NCI-H187 treated with DMSO at 0.1 percent for 48 hours (cell line): ENCODE measurements around the gene GUCD1.

Experiments
- DNase-seq: peaks from one replicate; lab custom pipeline; 2025; lab: John Stamatoyannopoulos, UW

Gene GUCD1

GRCh38 chr22:24503843-24504338 lies 51.0 kb downstream of the GUCD1 start:
- no peak for DNase-seq

DNA sequence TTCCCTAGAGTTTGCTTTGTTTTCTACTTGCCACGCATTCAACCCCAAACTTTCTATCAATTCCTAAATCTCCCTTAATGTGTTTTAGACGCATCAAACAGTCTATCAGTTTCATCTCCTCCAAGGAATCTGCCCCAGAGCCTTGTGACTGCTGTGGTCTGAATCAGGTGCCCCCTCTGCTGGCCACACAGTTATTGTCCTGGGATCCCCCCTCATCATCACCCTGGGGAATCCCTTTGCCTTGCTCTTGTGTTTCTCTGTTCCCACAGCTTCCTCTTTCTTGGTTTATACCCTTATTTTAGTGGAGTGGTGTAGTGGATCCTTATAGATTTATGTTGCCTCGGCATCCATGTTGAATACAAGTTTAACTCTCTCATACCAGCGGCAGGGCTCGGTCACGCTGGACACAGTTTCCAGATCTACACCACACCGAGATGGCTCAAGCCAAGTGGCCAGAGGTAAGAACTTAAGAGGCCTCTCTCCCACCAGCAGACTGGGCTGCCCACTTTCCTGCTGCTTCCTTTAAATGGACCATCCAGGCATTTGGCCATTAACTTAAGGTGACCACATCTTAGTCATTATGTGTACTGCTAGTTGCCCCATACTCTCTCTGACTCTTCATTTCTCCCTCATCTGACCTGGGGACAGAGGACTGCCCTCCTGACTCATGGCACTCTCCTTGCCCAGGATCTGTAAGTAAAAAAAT lies 51.6 kb downstream of the GUCD1 start:
- no peak for DNase-seq

DNA sequence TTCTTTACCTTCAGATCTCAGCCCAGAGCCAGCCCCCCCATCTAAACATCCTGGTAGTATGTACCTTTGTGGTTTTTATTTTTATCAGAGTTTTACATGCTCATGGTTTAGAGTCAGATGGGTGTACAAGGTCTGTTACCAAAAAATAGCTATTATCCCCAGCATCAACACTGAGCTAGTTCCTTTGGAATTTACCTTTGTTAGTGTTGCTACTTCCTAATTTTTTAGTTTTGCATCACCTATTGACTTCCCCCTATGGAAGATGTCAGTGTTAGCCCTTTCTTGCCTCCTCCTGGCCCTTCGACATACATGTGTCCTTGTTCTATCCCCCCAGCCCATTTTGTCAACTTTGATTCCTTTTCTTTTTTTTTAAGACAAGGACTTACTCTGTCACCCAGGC lies 52.4 kb downstream of the GUCD1 start:
- no peak for DNase-seq

DNA sequence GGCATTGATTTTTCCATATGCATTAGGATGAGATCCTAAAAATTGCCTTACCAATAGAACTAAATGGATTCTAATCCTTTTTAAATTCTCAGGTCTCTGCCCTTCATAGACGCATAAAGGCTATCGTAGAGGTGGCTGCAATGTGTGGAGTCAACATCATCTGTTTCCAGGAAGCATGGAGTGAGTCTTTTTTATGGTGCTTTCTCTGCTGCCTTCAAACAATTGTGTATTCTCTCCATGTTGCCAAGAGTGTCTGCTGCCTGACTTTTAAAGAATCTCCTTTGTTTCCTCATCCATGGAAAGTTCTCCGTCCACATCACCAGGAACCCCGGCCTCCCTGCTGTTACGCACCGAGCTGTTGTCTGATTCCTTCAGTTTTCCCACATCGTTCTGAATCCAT lies 52.9 kb downstream of the GUCD1 start:
- DNase-seq: no peak

GRCh38 chr22:24501301-24502005 lies 53.5 kb downstream of the GUCD1 start:
- no peak for DNase-seq

GRCh38 chr22:24500277-24500820 lies 54.6 kb downstream of the GUCD1 start:
- DNase-seq: no peak

GRCh38 chr22:24499706-24500276 lies 55.1 kb downstream of the GUCD1 start:
- no peak for DNase-seq

- DNase-seq: no peak
These were observed 56.1 kb downstream of the GUCD1 start for GRCh38 chr22:24498824-24499223.

DNA sequence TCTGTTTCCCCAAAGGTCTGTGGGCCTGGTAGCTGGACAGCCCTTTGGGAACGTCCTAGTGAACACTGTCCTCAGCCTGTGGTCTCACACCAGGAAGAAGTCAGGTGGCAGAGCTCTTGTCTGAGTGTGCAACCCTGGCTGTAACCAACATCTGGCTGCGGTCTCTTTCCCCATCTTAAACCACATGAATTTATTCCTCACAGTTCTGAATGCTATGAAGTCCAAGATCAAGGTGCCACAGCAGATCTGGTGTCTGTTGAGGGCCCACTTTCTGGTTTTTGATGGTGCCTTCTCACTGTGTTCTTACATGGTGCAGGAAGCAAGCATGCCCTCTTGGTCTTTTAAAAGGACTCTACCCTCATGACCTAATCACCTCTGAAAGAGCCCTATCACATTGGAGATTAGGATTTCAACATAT lies 57.1 kb downstream of the GUCD1 start:
- no peak for DNase-seq

- no peak for DNase-seq
These were observed 58.3 kb downstream of the GUCD1 start for GRCh38 chr22:24496661-24497060.

- DNase-seq: no peak
These were observed 58.7 kb downstream of the GUCD1 start for GRCh38 chr22:24496234-24496633.

DNA sequence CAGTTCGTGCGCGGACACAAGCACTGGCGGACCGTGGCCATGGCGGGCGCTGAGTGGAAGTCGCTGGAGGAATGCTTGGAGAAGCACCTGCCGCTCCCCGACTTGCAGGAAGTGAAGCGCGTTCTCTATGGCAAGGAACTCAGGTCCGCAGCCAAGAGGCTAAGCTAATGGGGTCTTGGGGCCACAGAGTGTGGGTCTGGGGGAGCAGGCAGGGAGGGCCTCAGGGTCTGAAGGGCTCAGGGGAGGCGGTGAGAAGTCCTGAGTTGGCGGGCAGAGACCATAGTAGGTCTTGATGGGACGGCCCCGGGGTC lies 59.6 kb downstream of the GUCD1 start:
- no peak for DNase-seq

GRCh38 chr22:24494528-24495364 lies 60.2 kb downstream of the GUCD1 start, which contains the start of gene UPB1:
TSS of gene UPB1 (plus strand) at chr22:24495332. CDS start at chr22:24495404, 72 bp downstream.
- no peak for DNase-seq

GRCh38 chr22:24494167-24494527 lies 60.8 kb downstream of the GUCD1 start:
- no peak for DNase-seq

DNA sequence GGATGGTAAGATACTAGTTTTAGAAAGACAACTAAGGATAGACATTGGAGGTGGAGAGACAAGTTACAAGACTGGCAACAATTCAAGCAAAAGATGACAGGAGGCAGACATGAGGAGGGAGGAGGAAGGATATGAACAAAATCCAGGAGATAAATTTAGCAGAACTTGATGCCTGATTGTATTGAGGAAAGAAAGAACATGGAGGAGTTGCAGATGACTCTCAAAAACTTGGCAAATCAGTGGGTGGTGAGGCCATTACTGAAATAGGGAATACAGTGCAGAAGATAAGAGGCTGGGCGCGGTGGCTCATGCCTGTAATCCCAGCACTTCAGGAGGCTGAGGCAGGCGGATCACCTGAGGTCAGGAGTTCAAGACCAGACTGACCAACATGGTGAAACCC lies 62.5 kb downstream of the GUCD1 start:
- no peak for DNase-seq
